Ovary (tissue), 9 donors: ENCODE data around the gene ANO6. TPM values are rescaled to one million over a fixed set of nuclear protein-coding genes. Genes with fewer than 3 reads are reported as not detected.
A peak's percentile ranks its signal among the peaks of the same experiment; 100 is the strongest.

Experiments used
- DNase-seq, 5 donors: peaks; one replicate each; pipeline ENCODE4 v3.0.0-alpha.2; 2019 to 2020
- H3K27ac ChIP-seq, 2 donors: fragments of 200-600 bp; one replicate each; pipeline versions ENCODE4 v1.5.1 to v1.8.0; 2019 to 2022
- H3K27me3 ChIP-seq: fragments of 200-600 bp; one replicate; pipeline ENCODE4 v1.8.0; 2022
- H3K36me3 ChIP-seq: fragments of 200-600 bp; sonication (generic); one replicate; pipeline ENCODE4 v1.5.1; 2019
- H3K4me1 ChIP-seq: one replicate; pipeline ENCODE4 v1.8.1; 2013; ENCODE audit warnings: mild to moderate bottlenecking, moderate library complexity; ENCODE audit not compliant: insufficient read depth
- H3K4me3 ChIP-seq: fragments of 200-600 bp; sonication (generic); one replicate; pipeline ENCODE4 v1.5.1; 2017
- H3K9me3 ChIP-seq, 2 donors: fragments of 200-600 bp in 1 of 2; sonication (generic) in 1 of 2; one replicate each; pipeline versions ENCODE4 v1.5.1 to v1.8.1; 2013 to 2019; ENCODE audit warnings: mild to moderate bottlenecking in 1 of 2, moderate library complexity in 1 of 2
- CTCF ChIP-seq, 3 donors: fragments of 450-650 bp in 2 of 3; fragments of 200-600 bp in 1 of 3; IDR thresholded peaks; one replicate each; pipeline versions ENCODE4 v1.5.1 to v1.8.0; 2016 to 2022; ENCODE audit warnings: antibody characterized with exemption in 3 of 3, mild to moderate bottlenecking in 1 of 3
- EP300 ChIP-seq: sonication (generic); formaldehyde crosslinking; IDR thresholded peaks from one replicate; pipeline ENCODE4 v1.6.1; 2017; ENCODE audit warnings: antibody characterized with exemption
- POLR2A ChIP-seq: fragments of 450-650 bp; IDR thresholded peaks from one replicate; pipeline ENCODE4 v1.6.1; 2017; ENCODE audit warnings: antibody characterized with exemption, mild to moderate bottlenecking, moderate library complexity
- WGBS, 3 donors: extraction: QIAGEN DNeasy Blood & Tissue Kit in 1 of 3; methylation state at CpG; one replicate each; pipeline versions ENCODE4 v1.1.5 to v1.1.7; 2013 to 2017; 5-methylcytosine and 5-hydroxymethylcytosine counted together
- intact Hi-C, 4 donors: fragments of 100-400 bp; cut with DNase I; formaldehyde crosslinking; loops; one replicate each; pipeline versions ENCODE4 v1.11.0 to v1.15.1; 2022 to 2023
- polyA plus RNA-seq, 2 donors: library from polyadenylated mRNA; stranded (reverse); fragments of 200-250 nt in 1 of 2; fragments of 350-450 nt in 1 of 2; fragmentation: Illumina TruSeq in 1 of 2; extraction: RNeasy Lipid Tissue Mini Kit (QIAGEN cat#74804) in 1 of 2; gene quantifications; one replicate each; pipeline ENCODE4 v1.2.3, GENCODE V29; 2013 to 2014
- total RNA-seq, 7 donors: library from RNA; depleted of rRNA in 2 of 7; stranded (reverse); fragments of >200 nt in 2 of 7; fragmentation: NEBNext Ultra II Directional in 3 of 7; extraction: Animal tissue kit (Norgen Biotek cat#: 25700) in 3 of 7; gene quantifications; one replicate each; pipeline versions ENCODE4 v1.1.0 to v1.2.4, GENCODE V29; 2016 to 2023
- donor health status: DM: no; HTN: no; CAD: no; lungs with moderate emphysema.
- donor health status: DM: no; HTN: no; CAD: no.
- donor health status: Bipolar disorder and iron deficiency.
- donor health status: DM: yes; HTN: yes; CAD: no.
- donor health status: DM: no; HTN: no; CAD: no.
- donor health status: DM: yes; HTN: yes; CAD: no.

ANO6 gene
- total and polyA plus RNA-seq, 9 donors = 38.8 to 88.5 (median 63.2) TPM

- Histone ChIP-seq H3K4me1 (peaks cover 17% of the 10 kb centered on the region), H3K27me3 (no peaks in the 10 kb centered on the region), H3K36me3 (no peaks in the 10 kb centered on the region), H3K9me3 (no peaks in the 10 kb centered on the region), H3K27ac (peak overlapping the region in 1 of 2 donors; percentile 94), H3K4me3 (peak overlapping the region; percentile 88)
- intact Hi-C loops = loop anchor here in 3 of 4 donors (10.0 kb wide), 1 partner anchor 167 kb away; no protein-coding TSS in a partner anchor
- WGBS, 3 donors = 7 to 13% (median 12%) methylated on average over 2 of the region's 2 CpGs
- DNase-seq = no peak
- TF ChIP-seq POLR2A (no peak), EP300 (no peak), CTCF (IDR thresholded peaks at IDR 0.05) (no peak)
Observed at GRCh38 chr12:45217846-45218245, 2.0 kb downstream of the ANO6 start.

- no peak for DNase-seq
- intact Hi-C loops = loop anchor here in 3 of 4 donors (10.0 kb wide), 1 partner anchor 165 kb away; no protein-coding TSS in a partner anchor
- H3K36me3 ChIP-seq = no peaks in the 10 kb centered on the region
- H3K27me3 ChIP-seq = no peaks in the 10 kb centered on the region
- no peaks in the 10 kb centered on the region for H3K9me3 ChIP-seq
- TF ChIP-seq EP300 = no peak
- TF ChIP-seq CTCF (IDR thresholded peaks at IDR 0.05) = no peak
- TF ChIP-seq POLR2A = no peak
- H3K4me1 ChIP-seq = peaks cover 18% of the 10 kb centered on the region
- H3K4me3 ChIP-seq = no peak overlapping the region
- 67 to 75% (median 75%) methylated on average over 2 of the region's 2 CpGs for WGBS, 3 donors
- H3K27ac ChIP-seq = no peak overlapping the region
Observed at GRCh38 chr12:45219621-45220020, 3.7 kb downstream of the ANO6 start.

- intact Hi-C loops = no loop called here
- no peak overlapping the region for H3K4me3 ChIP-seq
- peaks cover 18% of the 10 kb centered on the region for H3K4me1 ChIP-seq
- TF ChIP-seq EP300 (no peak), POLR2A (no peak), CTCF (IDR thresholded peaks at IDR 0.05) (no peak)
- H3K9me3 ChIP-seq = no peaks in the 10 kb centered on the region
- no peak overlapping the region for H3K27ac ChIP-seq
- no peaks in the 10 kb centered on the region for H3K27me3 ChIP-seq
- no peaks in the 10 kb centered on the region for H3K36me3 ChIP-seq
- no peak for DNase-seq
Observed at GRCh38 chr12:45220363-45220931, 4.6 kb downstream of the ANO6 start.

- Histone ChIP-seq H3K4me1 (peaks cover 18% of the 10 kb centered on the region), H3K27ac (no peak overlapping the region), H3K36me3 (no peaks in the 10 kb centered on the region), H3K9me3 (no peaks in the 10 kb centered on the region), H3K27me3 (no peaks in the 10 kb centered on the region), H3K4me3 (no peak overlapping the region)
- no peak for DNase-seq
- TF ChIP-seq POLR2A = no peak
- no peak for TF ChIP-seq CTCF (IDR thresholded peaks at IDR 0.05)
- no peak for TF ChIP-seq EP300
- intact Hi-C loops = no loop called here
- 70 to 74% (median 72%) methylated on average over 6 of the region's 6 CpGs for WGBS, 3 donors
Observed at GRCh38 chr12:45220969-45221368, 5.1 kb downstream of the ANO6 start.
